KG1 (cell line): ENCODE measurements around the gene STK4.
"Not testable (repeated sequence)": the region's sequence is repeated elsewhere in the genome, so short reads cannot be mapped to it uniquely, and the experiment has no call there.

Source experiments
- DNase-seq: peaks from one replicate; lab custom pipeline; 2025; lab: John Stamatoyannopoulos, UW

Gene STK4

DNA sequence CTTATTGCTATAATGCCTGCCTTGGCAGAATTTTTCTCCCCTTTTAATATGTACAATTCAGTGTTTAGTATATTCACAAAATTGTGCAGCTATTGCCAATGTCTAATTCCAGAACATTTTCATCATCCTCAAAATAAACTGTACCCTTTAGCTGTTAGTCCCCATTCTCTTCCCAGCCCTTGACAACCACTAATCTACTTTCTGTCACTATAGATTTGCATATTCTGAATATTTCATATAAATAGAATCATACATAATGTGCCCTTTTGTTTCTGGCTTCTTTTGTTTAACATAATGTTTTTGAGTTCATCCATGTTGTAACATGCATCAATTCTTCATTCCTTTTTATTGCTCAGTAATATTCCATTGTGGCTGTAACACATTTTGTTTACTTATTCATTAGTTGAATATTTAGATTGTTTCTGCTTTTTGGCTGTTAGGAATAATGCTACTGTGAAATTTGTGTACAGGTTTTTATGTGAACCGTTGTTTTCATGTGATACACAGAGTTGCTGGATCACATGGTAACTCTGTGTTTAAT, 22.4 kb downstream of the STK4 start:
- no peak for DNase-seq

DNA sequence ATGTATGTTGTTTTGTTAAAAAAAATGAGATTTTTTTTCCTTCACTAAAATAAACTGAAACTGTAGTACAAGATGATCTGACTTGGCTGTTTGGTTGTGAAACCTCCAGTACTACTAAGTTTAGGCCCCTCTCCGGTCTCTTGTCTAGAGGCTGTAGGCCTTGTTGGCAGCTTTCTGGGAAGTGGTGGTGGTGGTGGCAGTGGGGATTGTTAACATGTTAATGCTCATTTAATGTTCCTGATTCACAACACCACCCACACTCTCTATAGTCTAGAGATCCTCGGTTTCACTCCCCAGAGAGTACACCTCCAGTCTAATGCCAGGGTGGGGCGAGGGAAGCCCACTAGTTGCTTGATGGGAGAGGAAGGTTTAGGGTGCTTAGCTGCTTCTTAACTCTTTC, 24.1 kb downstream of the STK4 start:
- DNase-seq: no peak

DNA sequence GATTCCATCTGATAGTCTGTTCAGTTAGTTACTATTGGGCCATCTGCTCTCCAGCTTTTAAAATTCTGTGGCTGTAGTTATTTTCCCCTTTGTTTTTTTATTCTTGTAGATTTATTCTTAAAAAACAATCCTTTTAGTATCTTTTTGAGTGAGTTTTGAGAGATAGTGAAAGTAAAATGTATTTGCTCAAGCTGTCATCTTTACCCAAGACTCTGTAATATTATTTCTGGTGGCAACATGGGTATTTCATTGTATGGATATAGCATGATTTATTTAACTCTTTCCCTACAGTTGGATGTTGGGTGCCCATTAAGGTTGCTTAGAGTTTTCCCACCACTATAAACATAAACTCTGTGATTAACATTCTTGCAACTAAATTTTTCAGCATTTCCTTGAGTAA, 24.6 kb downstream of the STK4 start:
- no peak for DNase-seq

DNA sequence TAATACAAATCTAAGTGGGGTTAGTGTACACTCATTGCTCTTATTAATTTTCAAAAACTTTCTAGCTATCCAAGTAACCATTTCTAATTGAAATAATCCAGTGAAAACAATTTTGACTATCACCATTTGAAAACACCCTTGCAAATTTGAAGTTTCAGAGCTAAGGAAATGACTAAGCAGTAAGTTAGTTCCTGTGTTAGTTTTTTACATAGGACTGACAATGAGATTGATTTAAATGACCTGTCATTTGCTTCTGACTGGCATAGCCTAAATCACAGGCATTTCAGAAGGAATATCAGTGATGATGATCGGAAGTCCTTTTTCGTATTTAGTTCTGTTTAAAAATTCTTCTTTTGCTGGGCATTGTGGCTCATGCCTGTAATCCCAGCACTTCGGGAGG, 27.0 kb downstream of the STK4 start:
- DNase-seq: no peak

DNA sequence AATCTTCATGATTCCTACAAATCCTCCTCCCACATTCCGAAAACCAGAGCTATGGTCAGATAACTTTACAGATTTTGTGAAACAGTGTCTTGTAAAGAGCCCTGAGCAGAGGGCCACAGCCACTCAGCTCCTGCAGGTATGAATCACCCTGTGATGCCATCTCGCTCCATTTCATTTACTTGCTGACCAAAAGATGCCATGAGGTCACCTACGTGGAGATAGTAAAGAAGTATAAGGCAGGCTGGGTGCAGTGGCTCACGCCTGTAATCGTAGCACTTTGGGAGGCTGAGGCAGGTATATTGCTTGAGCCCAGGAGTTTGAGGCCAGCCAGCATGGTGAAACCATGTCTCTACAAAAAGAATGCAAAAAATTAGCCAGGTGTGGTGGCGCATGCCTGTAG, 30.9 kb downstream of the STK4 start:
- DNase-seq: no peak

DNA sequence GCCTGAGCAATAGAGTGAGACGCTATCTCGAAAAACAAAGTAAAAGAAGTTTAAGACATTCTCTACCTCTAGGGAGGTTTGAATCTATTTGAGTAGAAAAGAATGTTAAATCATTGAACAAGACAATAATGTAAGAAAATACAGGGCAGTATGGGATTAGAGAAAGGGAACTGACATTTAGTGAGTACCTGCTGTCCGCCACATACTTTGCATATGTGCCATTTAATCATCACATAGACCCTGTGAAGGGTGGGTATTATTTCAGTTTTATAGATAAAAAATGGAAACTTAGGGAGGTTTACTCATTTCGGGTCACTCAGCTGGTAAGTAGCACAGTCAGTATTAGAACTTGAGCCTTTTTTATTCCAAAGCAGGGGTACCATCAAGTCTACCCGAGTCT, 31.4 kb downstream of the STK4 start:
- no peak for DNase-seq

DNA sequence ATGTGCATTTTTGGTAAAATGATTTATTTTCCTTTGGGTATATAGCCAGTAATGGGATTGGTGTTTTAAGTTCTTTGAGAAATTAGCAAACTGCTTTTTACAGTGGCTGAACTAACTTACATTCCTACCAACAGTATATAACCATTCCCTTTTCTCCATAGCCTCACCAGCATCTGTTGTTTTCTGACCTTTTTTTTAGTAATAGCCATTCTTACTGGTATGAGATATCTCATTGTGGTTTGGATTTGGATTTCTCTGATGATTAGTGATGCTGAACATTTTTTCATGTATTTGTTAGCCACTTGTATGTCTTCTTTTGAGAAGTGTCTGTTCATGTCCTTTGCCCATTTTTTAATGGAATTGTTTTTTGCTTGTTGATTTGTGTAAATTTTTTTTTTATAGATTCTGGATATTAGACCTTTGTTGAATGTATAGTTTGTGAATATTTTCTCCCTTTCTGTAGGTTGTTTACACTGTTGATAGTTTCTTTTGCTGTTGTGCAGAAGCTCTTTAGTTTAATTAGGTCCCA, 42.3 kb downstream of the STK4 start:
- no peak for DNase-seq

DNA sequence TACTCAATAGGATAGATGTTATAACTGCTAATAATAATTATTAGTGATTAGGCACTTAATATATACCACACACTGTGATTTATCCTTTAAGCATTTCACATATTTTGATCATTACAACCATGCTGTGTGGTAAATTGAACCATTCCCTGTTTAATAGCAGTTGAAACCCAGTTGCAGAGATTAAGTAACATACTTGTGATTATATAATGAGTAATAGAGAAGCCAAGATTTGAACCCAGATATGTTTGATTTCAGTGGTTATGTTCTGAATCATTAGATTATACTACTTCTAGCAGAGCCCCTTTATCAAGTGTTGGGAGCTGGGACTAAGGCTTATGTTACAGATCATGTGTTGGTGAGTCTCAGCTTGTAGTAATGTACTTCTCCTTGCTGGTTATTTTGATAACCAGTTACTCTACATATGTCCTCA, 44.1 kb downstream of the STK4 start:
- no peak for DNase-seq

DNA sequence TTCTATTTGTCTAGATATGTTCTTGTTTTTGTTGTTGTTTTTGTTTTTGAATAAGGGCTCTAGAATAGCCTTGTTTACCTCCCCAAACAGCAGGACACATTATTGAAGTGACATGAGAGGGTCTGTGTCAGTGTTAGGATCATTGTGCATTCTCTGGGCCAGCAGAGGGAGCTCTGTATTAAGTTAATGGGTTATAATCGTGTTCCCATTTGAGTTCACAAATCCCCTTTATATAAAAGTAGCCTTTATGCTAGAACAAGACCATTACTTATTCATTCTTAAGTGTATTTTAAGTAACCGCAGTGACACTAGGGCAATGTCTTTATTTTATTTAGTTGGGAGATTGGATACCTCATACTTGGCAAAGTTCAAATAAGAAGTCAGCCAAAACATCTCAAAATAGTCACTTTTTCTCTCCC, 44.8 kb downstream of the STK4 start:
- peak; percentile 24 for DNase-seq

DNA sequence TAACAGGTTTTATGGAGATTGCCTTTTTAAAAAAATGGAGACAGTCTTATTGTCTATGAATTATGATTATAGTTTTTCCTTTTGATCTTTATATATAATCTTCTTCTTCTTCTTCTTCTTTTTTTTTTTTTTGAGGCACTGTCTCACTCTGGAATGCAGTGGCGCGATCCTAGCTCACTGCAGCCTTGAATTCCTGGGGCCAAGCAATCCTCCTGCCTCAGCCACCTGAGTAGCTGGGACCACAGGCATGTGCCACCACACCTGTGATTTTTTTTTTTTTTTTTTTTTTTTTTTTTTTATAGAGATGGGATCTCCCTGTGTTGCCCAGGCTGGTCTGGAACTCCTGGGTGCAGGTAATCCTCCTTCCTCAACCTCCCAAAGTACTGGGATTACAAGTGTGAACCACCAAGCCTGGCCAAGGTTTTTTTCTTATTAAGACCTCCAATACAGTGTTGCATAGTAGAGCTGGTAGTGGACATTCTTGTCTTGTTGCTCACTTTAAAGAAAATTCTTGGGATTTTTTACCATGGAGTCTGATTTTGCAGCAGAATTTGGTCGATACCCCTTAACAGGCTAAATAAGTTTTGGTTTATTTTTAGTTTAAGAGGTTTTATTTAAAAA, 46.5 kb downstream of the STK4 start:
- no peak for DNase-seq

DNA sequence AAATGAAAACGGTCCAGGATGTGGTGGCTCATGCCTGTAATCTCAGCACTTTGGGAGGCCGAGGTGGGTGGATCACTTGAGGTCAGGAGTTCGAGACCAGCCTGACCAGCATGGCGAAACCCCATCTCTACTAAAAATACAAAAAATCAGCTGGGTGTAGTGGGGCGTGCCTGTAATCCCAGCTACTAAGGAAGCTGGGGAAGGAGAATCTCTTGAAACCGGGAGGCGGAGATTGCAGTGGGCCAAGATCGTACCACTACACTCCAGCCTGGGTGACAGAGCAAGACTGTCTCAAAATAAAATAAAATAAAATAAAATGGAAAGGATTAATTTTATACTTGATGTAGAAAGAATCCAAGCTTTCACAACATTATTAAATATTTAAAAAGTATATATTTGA, 47.8 kb downstream of the STK4 start:
- DNase-seq: not testable (repeated sequence)

DNA sequence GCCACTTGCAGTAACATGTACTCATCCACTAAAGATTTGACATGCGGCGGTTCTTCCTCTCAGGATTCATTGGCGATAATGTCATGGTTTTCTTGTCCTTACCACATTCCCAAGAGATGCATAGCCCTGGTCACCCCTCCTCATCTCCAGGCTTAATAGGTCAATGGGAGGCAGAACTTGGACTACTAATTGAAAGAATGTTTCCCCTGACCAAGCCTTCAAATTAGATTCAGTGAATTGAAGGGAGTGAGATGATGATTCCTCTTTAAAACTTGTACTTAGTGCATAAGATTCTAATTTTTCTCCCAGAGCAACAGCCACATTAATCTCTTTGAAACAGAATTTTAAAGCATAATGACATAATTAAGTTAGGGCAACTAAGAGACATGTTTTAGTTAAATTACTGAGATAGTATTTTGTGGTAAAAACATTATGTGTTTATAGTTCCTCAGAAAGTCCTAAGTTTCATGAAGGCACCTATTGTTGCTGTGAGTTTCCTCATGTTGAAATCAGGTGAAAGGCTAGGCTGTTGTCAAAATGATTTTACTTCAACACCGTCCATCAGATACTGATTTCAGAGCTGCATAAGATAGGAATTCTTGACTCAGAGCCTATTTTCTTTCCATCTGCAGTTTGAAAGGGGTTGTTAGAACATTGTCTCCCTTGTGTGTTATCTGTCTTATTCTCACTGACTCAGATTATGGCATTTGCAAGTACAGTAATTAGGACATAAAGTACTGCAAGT, 48.5 kb downstream of the STK4 start:
- DNase-seq: no peak

DNA sequence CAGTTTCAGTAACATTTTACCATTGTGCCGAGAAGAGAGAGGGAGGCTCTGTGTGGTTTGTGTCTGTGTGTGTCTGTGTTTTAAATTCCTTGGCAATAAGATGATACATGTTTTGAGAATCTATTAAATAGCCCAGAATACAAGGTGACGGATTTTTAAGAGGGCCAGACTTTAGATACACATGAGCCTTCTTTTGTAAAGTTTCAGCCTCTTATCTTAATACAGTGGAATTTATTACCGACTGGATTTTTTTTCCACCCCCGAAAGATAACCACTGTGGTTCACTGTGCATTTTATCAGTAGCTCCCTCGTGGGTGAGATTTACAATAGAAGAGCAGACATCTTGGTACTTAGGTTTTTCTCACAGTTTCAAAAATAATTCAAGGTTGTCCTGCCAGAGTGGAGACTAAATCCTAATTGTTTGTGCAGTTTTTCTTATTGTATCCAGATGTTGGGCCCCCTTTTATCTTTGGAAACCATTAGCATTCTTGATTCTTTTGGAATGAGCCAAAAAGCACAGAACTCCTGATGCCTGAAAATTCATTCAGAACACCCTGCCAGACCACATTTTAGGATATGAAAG, 49.9 kb downstream of the STK4 start:
- no peak for DNase-seq

DNA sequence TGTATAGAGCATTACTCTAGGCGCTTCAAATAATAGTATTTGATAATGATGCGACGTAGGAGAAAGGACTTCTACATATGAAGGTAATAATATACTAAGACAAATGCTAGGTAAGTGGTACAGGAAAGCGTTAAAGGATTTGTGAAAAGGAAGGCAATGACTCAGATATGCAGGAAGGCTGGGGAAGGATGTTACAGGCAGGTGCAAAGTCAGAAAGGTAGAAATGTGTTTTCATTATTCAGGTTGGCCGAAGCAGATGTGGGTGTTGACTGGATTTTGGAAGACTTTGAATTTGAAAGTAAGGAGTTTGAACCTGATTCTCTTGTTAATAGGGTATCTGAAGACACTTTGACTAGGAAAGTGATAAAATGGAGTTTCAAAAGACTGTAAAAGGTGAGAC, 51.0 kb downstream of the STK4 start:
- no peak for DNase-seq

DNA sequence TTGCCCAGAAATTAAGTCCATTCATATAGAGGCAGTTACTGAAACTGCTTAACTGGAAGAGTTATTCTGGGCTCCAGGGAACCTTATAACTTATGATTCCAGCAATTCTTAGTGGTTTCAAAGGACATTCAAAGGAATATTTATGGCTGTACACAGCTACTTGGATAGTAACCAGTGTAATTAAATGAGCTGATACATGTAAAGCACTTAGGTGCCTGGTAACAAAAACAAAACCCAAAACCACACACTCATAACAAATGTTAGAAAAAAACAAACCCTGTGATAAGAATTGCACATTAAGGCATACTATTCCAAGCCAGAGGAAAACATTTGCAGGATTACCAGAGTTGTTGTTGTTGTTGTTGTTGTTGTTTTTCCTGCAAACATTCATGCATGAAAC, 51.5 kb downstream of the STK4 start:
- DNase-seq: no peak

DNA sequence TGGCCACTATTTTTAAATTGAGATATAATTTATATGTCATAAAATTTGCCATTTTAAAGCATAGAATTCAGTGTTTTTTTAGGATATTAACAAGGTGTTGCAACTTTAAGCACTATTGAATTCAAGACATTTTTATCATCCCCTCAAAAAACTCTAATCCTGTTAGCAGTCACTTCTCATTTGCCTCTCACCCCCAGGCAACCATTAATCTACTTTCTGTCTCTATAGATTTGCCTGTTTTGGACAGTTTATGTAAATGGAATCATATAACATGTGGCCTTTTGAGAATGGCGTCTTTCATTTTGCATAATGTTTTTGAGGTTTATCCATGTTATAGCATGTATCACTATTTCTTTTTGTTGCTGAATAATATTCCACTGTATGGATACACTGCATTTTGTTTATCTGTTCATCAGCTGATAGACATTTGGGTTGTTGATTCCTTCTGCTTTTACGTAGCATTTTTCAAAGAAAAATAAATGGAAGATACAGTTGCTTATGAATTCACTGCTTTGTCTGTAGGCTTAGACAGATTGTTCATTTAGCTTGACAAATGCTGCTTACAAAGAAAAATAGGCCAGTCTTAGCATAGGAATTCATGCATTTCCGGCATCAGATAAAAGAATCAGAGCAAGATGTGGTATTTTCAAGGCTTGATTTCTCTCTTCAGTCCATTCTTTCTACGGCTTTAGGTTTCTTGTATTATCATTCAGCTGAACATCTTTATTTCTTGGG, 52.9 kb downstream of the STK4 start:
- DNase-seq: no peak

DNA sequence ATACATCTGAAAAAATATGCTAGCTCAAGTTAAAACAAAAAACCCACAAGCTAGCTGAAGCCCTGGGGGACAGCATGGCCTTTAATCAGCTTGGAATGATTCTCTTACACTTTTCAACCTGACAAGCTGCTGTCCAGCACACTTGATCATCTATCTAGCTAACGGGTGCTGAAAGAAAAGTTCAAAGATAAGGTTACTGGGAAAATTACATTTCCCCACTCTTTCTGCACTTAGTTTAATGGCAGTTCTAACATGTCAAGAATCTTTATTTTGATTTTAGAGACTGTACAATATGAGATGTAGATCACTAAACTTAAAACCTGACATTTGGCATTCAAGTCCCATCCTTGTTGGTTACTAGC, 53.4 kb downstream of the STK4 start:
- no peak for DNase-seq

DNA sequence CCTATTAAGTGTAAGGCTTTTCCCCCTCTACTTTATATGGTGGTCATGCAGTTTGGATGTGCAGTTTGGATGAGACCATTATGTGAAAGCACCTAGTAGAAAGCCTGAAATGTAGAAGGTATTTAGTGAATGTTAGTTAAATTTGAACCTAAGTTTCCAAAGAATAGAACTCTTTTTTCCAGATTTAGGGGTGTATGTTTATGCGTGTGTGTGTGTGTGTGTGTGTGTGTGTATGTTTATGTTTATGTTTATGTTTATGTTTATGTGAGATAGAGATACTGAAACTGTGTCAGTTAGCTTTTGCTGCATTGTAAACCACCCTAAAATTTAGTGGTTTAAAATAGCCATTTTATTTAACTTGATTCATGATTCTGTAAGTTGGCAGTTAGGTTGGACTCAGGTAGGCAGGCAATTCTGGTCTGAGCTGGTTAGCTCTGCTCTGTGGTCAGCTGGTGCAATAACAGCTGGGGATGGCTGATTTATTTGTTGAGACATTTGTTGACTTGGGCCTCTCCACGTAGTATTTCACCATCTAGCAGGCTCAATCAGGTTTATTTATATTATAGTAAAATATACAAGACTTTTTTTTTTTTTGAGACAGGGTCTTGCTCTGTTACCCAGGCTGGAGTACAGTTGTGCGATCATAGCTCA, 54.0 kb downstream of the STK4 start:
- no peak for DNase-seq

DNA sequence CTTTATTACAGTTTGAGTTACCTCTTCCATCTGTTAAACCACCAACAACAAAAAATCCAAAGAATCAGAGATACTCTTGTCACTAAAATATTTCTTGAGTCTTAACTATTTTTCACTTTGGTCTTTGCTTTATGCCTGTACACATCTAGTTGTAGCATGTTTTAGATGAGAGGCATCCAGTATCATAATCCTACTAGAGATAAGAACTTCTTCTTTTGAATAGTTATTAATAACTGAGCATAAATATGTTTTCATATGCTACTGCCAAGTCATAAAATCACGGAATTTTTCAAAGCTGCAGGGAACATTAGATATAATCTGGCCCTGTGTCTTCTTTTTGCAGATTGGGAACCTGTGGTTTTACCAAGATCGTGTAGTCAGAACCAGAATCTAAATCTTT, 55.3 kb downstream of the STK4 start:
- no peak for DNase-seq

DNA sequence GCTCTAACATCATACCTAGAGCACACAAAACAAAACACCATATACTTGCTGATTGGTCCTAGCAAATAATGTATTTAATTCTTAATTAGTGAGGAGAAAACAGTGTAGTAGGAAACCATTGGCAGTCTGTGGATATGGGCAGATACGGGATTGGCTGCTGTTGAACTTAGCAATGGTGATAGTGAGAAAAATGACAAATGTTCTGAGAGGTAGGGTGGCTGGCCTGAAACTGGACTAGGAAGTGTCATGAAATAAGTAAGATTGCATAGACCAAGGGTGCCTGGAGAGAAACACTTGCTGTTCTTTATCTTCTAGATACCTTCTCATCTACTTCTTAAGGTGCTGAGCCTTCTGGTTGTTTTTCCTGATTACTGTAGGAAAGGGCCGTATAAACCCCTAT, 56.8 kb downstream of the STK4 start:
- not testable (repeated sequence) for DNase-seq

DNA sequence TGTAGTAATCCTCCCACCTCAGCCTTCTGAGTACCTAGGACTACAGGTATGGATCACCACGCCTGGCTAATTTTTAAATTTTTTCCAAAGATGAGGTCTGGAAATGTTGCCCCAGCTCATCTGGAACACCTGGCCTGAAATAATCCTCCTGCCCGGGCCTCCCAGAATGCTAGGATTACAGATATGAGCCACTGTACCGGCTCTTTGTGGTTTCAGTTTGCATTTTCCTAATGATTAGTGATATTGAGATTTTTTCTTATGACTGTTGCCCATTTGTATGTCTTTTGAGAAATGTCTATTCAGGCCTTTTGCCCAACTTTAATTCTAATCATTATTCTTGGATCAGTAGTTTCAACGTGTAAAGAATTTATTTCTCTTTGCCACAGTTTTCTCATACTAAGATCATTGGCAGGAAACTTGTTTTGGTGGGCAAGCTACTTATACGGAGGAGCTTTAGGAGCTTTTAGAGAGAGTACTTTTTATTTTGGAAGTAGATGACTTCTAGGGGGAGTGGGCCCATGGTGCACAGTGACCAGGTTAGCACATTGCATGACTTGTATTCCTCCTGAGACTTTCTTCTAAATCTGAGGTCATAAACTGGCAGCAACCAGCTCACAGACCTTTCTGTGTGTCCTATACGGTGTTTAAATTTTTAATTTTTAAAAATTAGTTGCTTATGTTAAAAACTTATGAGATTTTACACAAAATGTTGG, 62.3 kb downstream of the STK4 start:
- no peak for DNase-seq
